ENCODE data around the gene NUDT3.

Gene NUDT3

DNA sequence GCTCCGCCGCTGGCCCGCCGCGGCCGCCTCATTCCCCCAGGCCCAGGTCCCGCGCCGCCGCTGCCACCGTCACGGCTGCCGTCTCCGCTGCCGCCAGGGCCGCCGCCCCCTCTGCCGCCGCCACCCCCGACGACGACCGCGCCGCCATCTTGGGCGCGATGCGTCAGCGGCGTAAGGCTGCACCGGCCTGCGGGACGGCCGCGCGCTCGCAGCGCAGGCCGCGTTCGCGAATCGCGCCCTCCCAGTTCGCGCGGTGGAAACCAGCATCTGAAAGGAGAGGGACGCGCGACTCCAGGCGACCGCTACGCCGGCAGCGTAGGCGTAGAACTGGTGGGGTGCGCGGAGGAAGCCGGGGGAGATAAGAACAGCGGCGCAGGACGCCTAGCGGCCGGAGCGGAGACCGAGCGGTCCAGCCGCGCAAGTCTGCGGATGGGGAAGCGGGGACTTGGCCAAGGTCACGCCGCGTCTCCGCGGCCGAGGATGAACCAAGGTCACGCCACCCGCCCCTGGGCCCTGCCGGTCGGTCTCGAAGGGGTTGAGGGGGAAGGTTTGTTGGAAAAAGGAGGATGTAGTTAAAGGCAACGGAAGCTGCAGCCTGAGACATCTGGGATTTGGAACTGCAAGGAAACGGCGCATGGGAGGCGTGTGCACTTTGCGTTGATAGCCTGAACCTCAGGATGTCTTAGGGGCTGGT lies at the start of gene NUDT3:
Gene NUDT3 (minus strand): TSS at position 173 of the 694 bp plus-strand sequence. CDS start 307 bp downstream, outside the sequence.
- ATAC-seq (replicated peaks) (peak; percentile 86 to 89), DNase-seq (peak; percentile 94)
- Mint-ChIP-seq H3K4me3 (peak within 1 kb of the TSS; percentile 17 to 59), H3K36me3 (peaks cover 3 to 7% of the 10 kb centered on the region in 2 donors), H3K4me1 (peaks cover 10 to 16% of the 10 kb centered on the region in 2 donors), H3K27ac (no peak within 1 kb of the TSS), H3K27me3 (no peaks in the 10 kb centered on the region), H3K9me3 (peaks cover 0 to 3% of the 10 kb centered on the region in 2 donors)

DNA sequence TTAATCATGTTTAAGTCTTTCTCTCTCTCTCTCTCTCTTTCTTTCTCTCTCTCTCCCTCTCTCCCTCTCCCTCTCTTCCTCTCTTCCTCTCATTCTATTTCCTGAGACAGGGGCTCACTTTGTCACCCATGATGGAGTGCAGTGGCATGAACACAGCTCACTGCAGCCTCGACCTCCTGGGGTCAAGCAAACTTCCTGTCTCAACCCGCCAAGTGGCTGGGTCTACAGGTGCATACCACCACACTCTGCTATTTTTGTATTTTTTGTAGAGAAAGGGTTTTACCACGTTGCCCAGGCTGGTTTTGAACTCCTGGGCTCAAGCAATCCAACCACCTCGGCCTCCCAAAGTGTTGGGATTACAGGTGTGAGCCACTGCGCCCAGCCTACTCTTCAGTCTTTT lies 49.1 kb upstream of the NUDT3 start:
- Mint-ChIP-seq H3K27ac (no peak overlapping the region), H3K36me3 (no peaks in the 10 kb centered on the region), H3K27me3 (no peaks in the 10 kb centered on the region), H3K4me1 (peaks cover 2 to 6% of the 10 kb centered on the region in 2 donors), H3K9me3 (no peaks in the 10 kb centered on the region), H3K4me3 (no peak overlapping the region)
- DNase-seq: no peak
- no peak for ATAC-seq (replicated peaks)

DNA sequence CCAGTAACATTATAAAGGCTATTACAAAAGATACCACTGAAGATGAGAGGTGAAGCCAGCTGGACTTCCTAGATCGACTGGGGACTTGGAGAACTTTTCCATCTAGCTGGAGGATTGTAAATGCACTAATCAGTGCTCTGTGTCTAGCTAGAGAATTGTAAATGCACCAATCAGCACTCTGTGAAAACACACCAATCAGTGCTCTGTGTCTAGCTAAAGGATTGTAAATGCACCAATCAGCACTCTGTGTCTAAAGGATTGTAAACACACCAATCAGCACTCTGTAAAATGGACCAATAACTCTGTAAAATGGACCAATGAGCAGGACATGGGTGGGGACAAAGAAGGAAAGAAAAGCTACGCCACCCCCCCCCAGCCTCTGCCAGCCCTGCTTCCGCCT lies 47.0 kb upstream of the NUDT3 start:
- no peak overlapping the region for H3K4me3 Mint-ChIP-seq

DNA sequence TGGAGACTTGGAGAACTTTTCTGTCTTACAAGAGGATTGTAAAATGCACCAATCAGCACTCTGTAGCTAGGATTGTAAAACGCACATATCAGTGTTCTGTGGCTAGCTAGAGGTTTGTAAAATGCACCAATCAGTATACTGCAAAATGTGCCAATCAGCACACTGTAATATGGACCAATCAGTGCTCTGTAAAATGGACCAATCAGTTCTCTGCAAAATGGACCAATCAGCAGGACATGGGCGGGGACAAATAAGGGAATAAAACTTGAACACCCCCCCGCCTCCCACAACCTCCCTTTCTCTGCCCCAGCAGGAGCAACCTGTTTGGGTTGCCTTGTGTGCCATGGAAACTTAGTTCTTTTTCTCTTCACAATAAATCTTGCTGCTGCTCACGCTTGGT lies 46.2 kb upstream of the NUDT3 start:
- no peak for ATAC-seq (replicated peaks)

More for the DNA sequence above, 47.0 kb upstream of the NUDT3 start:
- DNase-seq: no peak
- no peak for ATAC-seq (replicated peaks)
- peaks cover 2 to 6% of the 10 kb centered on the region in 2 donors for H3K4me1 Mint-ChIP-seq
- H3K36me3 Mint-ChIP-seq: no peaks in the 10 kb centered on the region
- no peaks in the 10 kb centered on the region for H3K27me3 Mint-ChIP-seq
- no peak overlapping the region for H3K27ac Mint-ChIP-seq
- H3K9me3 Mint-ChIP-seq: no peaks in the 10 kb centered on the region

DNA sequence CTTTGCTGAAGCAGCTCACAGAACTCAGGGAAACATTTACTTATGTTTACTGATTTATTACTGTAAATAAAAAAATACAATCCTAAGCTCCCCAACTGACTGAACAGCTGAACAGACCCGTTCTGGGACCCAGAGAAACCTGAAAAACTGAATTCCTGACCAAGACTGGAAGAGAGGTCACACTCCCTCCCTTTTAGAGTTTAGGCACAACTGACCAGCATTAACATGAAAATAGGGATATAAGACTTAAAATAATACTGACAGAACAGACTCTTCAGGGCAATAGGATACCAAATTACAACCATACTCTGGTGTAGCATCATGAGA lies 45.1 kb upstream of the NUDT3 start:
- no peak overlapping the region for H3K4me3 Mint-ChIP-seq
- no peaks in the 10 kb centered on the region for H3K36me3 Mint-ChIP-seq
- H3K27ac Mint-ChIP-seq: no peak overlapping the region
- DNase-seq: no peak
- ATAC-seq (replicated peaks): no peak
- peaks cover 2 to 6% of the 10 kb centered on the region in 2 donors for H3K4me1 Mint-ChIP-seq
- no peaks in the 10 kb centered on the region for H3K9me3 Mint-ChIP-seq
- no peaks in the 10 kb centered on the region for H3K27me3 Mint-ChIP-seq

More for the DNA sequence above, 46.2 kb upstream of the NUDT3 start:
- H3K9me3 Mint-ChIP-seq: no peaks in the 10 kb centered on the region
- no peak for DNase-seq
- H3K27me3 Mint-ChIP-seq: no peaks in the 10 kb centered on the region
- H3K4me1 Mint-ChIP-seq: peaks cover 2 to 6% of the 10 kb centered on the region in 2 donors
- H3K36me3 Mint-ChIP-seq: no peaks in the 10 kb centered on the region
- H3K4me3 Mint-ChIP-seq: no peak overlapping the region
- H3K27ac Mint-ChIP-seq: no peak overlapping the region

DNA sequence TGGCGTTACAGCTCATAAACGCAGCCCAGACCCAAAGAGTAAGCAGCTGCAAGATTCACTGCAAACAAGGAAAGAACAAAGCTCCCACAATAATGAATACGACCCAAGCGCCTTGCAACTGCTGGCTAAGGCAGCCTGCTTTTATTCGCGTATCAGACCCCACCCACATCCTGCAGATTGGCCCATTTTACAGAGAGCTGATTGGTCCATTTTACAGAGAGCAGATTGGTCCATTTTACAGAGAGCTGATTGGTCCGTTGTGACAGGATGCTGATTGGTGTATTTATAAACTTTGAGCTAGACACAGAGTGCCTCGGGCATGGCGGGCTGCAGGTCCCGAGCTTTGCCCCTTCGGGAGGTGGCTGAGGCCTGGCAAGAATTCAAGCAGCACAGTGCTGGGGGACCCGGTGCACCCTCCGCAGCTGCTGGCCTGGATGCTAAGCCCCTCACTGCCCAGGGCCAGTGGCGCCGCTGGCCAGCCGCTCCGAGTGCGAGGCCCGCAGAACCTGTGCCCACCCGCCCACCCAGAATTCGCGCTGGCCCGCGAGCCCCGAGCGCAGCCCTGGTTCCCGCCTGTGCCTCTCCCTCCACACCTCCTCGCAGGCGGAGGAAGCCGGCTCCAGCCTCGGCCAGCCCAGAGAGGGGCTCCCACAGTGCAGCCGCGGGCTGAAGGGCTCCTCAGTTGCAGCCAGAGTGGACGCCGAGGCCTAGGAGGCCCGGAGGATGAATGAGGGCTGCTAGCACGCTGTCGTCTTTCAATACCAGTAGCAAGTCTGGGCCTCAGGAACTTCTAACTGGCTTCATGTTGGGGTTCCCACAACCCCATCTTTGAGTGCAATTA lies 44.6 kb upstream of the NUDT3 start:
- Mint-ChIP-seq H3K9me3 (no peaks in the 10 kb centered on the region), H3K27ac (no peak overlapping the region), H3K4me1 (peaks cover 2 to 6% of the 10 kb centered on the region in 2 donors), H3K27me3 (no peaks in the 10 kb centered on the region), H3K36me3 (no peaks in the 10 kb centered on the region), H3K4me3 (no peak overlapping the region)
- ATAC-seq (replicated peaks) (no peak), DNase-seq (no peak)

DNA sequence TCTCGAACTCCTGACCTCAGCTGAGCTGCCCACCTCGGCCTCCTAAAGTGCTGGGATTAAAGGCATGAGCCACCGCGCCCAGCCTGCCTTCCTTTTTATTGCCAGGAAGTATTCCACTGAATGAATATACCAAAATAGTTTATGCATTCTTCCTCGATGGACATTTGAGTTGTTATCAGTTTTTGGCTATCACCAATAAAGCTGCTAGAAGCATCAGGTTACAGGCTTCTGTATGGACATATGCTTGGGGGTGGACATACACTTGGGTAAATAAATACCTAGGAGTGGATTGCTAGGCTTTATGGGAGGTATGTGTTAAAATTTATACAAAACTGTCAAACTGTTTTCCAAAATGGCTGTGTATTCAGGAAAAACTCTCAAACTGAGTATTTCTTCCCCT lies 43.4 kb upstream of the NUDT3 start:
- Mint-ChIP-seq H3K36me3 (no peaks in the 10 kb centered on the region), H3K27me3 (no peaks in the 10 kb centered on the region), H3K9me3 (no peaks in the 10 kb centered on the region), H3K27ac (no peak overlapping the region), H3K4me1 (no peaks in the 10 kb centered on the region), H3K4me3 (no peak overlapping the region)
- DNase-seq: no peak
- ATAC-seq (replicated peaks): no peak

DNA sequence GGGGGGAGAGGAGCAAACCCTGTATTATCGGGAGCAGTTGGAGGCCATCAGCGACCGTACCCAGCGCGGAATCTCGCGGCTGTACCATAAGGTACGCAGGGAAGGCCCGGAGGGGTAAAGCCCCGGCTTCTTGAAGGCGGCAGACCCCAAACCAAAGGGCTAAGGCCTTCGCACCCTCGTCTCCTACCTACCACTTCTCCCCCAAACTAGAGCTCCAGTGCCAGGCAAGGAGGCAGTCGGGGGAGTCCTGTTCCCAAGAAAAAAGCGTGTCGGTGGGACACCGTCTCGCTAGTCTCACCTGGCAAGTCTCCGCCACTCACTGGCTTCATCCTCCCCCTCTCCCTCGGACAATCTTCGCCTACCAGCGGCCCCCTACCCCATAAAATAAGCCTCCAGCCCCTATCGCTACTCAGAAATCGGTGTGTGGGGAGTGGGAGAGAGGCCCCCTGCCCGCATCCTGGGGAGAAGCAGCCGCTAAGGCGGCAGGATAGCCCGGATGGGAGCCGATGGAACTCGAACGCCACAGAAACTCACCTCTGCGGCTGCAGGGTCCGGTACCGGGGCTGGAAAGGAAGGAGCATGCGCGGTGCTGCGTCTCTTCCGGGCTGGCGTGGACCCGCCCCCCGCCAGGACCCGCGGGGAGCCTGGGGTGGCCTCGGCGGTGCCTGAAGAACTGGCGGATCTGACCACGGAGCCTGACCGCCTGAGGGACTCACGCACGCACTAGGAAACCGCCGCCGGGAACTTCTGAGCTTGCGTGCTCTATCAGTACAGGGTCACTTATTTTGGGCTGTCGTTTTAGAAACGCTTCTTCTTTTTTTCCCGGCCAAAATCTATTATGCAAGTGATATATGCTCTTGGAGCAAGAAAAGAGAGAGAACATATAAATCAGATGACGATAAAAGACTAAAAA lies 33.3 kb upstream of the NUDT3 start, which contains the start of gene RPS10:
Gene RPS10 (minus strand): TSS at position 572 of the 913 bp plus-strand sequence. CDS start 848 bp downstream, outside the sequence.
- Mint-ChIP-seq H3K27me3 (no peaks in the 10 kb centered on the region), H3K36me3 (peaks cover 26 to 38% of the 10 kb centered on the region in 2 donors), H3K9me3 (peaks cover 0 to 2% of the 10 kb centered on the region in 2 donors), H3K27ac (peak within 1 kb of the TSS; percentile 100), H3K4me1 (peaks cover 10 to 31% of the 10 kb centered on the region in 2 donors), H3K4me3 (peak within 1 kb of the TSS; percentile 99 to 100)
- ATAC-seq (replicated peaks) (peak; percentile 92 to 97), DNase-seq (peak; percentile 91)

DNA sequence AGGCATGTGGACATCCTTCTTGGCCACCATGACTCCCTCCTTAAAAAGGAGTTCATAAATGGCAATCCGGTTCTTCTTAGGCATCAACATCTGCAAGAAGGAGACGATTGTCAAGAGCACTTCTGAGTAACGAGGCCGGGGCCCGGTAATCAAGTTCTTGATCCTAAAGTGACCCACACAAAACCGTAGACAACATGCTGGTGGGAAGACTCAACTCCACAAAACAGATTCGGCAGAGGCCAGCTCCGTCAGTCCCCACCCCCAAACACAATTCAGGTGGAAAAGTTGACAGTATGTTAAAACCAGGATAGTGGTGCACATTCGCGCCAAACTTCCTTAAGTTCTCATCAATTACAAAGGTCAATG lies 32.6 kb upstream of the NUDT3 start:
- Mint-ChIP-seq H3K4me1 (peaks cover 10 to 37% of the 10 kb centered on the region in 2 donors), H3K9me3 (no peaks in the 10 kb centered on the region), H3K4me3 (peak overlapping the region; percentile 99 to 100), H3K27ac (peak overlapping the region; percentile 100), H3K27me3 (no peaks in the 10 kb centered on the region), H3K36me3 (peaks cover 30 to 42% of the 10 kb centered on the region in 2 donors)
- ATAC-seq (replicated peaks) (peak in 1 of 2 donors; percentile 1), DNase-seq (no peak)

DNA sequence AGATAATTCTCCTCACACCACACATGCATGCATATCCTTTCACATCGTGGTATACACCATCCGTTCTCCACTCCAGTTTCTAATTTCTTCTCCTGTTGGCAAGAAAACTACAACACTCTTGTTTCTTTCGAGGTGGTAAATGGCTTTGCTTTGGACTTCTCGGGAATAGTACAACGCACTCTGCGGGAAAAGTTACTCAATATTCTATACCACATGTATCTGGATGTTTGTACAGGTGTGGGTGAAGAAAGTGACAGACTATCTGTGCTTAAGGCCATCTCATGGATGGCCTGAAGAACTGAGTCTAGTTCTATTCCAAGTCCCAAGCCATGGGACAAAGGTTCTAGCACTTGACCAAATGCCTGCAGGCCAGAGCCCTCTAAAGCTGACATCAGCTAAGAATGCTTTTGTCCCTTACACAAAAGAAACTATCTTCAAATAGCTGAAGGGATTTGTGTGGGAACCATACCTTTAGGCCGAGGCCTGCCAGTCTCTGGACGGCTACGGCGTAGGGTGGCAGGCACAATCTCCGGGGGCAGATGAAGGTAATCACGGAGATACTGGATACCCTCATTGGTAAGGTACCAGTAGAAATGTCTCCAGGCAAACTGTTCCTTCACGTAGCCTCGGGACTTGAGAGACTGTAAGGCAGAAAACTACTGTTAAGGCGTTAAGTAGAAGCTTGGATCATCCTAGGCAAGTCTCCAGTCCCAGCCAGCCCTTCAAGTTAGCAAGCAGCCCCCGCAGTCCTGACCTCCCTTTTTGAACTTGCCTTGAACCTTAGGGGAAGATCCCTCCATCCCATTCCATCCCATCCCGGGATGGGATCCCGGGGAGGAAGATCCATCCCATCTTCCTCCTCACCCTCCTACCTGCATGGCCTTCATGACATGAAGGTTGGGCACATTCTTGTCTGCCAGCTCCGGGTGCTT lies 32.0 kb upstream of the NUDT3 start:
- DNase-seq (no peak), ATAC-seq (replicated peaks) (no peak)
- H3K4me3 Mint-ChIP-seq: peak overlapping the region; percentile 99 to 100
- peaks cover 30 to 42% of the 10 kb centered on the region in 2 donors for H3K36me3 Mint-ChIP-seq
- H3K27me3 Mint-ChIP-seq: no peaks in the 10 kb centered on the region
- no peaks in the 10 kb centered on the region for H3K9me3 Mint-ChIP-seq
- H3K27ac Mint-ChIP-seq: peak overlapping the region; percentile 100
- H3K4me1 Mint-ChIP-seq: peaks cover 10 to 37% of the 10 kb centered on the region in 2 donors

DNA sequence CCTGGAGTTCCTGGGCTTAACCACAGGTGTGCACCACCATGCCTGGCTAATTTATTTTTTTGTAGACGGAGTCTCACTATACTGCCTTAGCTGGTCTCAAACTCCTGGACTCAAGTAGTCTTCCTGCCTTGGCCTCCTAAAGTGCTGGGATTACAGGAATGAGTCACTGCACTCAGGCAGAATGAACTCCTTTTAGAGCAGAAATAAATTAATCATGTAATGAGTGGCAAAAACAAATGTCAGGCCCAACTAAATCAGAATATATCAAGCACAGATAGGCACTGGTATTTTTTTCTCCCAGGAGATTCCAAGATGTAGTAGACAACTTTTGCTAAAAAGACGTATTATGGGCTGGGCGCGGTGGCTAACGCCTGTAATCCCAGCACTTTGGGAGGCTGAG lies 30.8 kb upstream of the NUDT3 start:
- H3K9me3 Mint-ChIP-seq: no peaks in the 10 kb centered on the region
- DNase-seq: no peak
- H3K36me3 Mint-ChIP-seq: peaks cover 34 to 47% of the 10 kb centered on the region in 2 donors
- peak overlapping the region in 1 of 2 donors; percentile 36 for H3K4me3 Mint-ChIP-seq
- H3K27ac Mint-ChIP-seq: peak overlapping the region; percentile 14
- no peaks in the 10 kb centered on the region for H3K27me3 Mint-ChIP-seq
- peaks cover 14 to 42% of the 10 kb centered on the region in 2 donors for H3K4me1 Mint-ChIP-seq
- ATAC-seq (replicated peaks): no peak

DNA sequence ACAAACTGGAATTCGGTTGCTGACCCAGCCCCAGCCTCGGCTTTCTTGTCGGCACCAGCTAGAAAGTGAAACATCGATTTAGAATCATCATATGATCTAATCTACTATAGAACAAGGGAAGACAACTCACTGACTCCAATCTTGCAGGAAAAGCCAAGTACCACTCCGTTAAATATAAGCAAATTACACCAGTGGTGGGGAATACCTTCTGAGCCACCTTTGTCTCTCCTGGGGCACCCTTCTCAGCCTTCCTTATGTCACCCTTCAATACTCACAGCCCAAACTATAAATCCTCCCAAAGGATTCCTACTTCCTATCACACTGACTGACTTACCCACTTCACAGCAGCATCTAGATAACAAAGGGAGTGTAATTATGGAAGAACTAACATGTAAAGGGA lies 25.9 kb upstream of the NUDT3 start:
- H3K36me3 Mint-ChIP-seq: peaks cover 22 to 56% of the 10 kb centered on the region in 2 donors
- no peaks in the 10 kb centered on the region for H3K9me3 Mint-ChIP-seq
- ATAC-seq (replicated peaks) (no peak), DNase-seq (no peak)
- no peaks in the 10 kb centered on the region for H3K27me3 Mint-ChIP-seq
- peak overlapping the region; percentile 63 for H3K27ac Mint-ChIP-seq
- peaks cover 17 to 46% of the 10 kb centered on the region in 2 donors for H3K4me1 Mint-ChIP-seq
- H3K4me3 Mint-ChIP-seq: no peak overlapping the region

DNA sequence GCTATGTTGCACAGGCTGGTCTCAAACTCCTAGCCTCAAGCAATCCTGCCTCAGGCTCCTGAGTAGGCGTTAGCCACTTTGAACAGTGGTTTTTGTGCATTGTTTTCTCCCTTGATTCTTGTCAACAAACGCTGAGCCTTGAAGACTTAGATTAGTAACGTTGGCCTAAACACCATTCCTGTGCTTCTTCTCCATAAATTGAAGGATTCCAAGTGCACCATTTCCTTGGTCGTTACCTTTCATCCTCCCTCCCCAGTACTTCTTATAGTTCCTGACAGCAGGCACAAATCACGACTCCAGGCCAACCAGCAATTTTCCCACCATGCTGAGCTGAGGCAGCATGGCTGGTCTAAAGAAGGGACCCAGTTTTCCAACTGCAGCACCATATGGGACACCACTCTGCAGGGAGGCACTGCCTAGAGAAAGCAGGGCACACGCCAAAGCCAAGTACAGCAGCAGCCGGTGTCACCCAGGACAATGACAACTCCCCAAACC lies 24.5 kb upstream of the NUDT3 start:
- peaks cover 19 to 40% of the 10 kb centered on the region in 2 donors for H3K4me1 Mint-ChIP-seq
- H3K27ac Mint-ChIP-seq: peak overlapping the region; percentile 1
- no peaks in the 10 kb centered on the region for H3K27me3 Mint-ChIP-seq
- no peak for DNase-seq
- H3K4me3 Mint-ChIP-seq: no peak overlapping the region
- H3K36me3 Mint-ChIP-seq: peaks cover 25 to 58% of the 10 kb centered on the region in 2 donors
- no peak for ATAC-seq (replicated peaks)
- H3K9me3 Mint-ChIP-seq: no peaks in the 10 kb centered on the region

Measured in stimulated activated naive B cell treated with anti-CD40 and anti-IgM and Interleukin-4, amounts not matched to agents 10 μg/mL and 1 μg/mL and 100 μg/mL, for 72 hours (primary cell).